ENCODE data around the gene INTU.

The INTU gene

DNA sequence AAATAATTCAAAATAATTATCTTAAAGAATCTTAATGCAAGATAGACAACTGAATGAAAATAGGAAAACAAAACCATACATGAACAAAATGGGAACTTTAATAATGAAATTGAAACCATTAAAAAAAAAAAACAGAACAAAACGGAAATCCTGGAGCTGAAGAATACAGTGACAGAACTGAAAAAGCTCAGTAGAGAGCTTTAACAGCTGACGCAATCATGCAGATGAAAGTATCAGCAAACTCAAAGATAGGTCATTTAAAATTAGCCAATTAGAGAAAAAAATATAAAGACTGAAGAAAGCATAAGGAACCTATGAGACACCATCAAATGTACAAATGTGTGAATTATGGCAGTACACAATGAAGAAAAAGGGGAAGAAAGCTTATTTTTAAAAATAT lies 116.2 kb downstream of the INTU start:
- TF ChIP-seq, protein P1, sequence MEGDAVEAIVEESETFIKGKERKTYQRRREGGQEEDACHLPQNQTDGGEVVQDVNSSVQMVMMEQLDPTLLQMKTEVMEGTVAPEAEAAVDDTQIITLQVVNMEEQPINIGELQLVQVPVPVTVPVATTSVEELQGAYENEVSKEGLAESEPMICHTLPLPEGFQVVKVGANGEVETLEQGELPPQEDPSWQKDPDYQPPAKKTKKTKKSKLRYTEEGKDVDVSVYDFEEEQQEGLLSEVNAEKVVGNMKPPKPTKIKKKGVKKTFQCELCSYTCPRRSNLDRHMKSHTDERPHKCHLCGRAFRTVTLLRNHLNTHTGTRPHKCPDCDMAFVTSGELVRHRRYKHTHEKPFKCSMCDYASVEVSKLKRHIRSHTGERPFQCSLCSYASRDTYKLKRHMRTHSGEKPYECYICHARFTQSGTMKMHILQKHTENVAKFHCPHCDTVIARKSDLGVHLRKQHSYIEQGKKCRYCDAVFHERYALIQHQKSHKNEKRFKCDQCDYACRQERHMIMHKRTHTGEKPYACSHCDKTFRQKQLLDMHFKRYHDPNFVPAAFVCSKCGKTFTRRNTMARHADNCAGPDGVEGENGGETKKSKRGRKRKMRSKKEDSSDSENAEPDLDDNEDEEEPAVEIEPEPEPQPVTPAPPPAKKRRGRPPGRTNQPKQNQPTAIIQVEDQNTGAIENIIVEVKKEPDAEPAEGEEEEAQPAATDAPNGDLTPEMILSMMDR (conservative IDR thresholded peaks at IDR 0.05), result no peak
- no peak for TF ChIP-seq ZFX (IDR thresholded peaks at IDR 0.05)
- no peak overlapping the region for H3K27ac ChIP-seq

- no peak overlapping the region for H3K27ac ChIP-seq
- TF ChIP-seq, protein P1 (conservative IDR thresholded peaks at IDR 0.05), result no peak
- TF ChIP-seq ZFX (IDR thresholded peaks at IDR 0.05), result no peak
Measured at GRCh38 chr4:127756906-127757305, 124.1 kb downstream of the INTU start.

- TF ChIP-seq ZFX (IDR thresholded peaks at IDR 0.05), result no peak
- TF ChIP-seq, protein P1 (conservative IDR thresholded peaks at IDR 0.05), result no peak
- no peak overlapping the region for H3K27ac ChIP-seq
Measured at GRCh38 chr4:127759228-127759820, 126.6 kb downstream of the INTU start.

DNA sequence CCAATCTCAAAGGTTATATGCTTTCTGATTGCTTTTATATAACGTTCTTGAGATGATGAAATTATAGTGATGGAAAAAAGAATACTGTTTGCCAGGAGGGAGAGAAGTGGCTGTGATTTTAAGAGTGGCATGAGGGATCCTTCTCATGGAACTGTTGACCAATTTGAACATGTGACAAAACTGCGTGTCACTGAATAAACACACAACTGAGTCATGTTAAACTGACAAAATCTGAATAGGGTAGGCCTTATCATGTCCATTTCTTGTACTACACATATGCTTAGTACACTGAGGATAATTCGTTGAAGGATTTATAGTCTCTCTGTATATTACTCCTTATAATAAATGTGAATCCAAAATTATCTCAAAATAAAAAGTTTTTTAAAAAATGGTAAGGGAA lies 127.1 kb downstream of the INTU start:
- H3K27ac ChIP-seq, result no peak overlapping the region
- TF ChIP-seq ZFX (IDR thresholded peaks at IDR 0.05), result no peak
- TF ChIP-seq, protein P1 (conservative IDR thresholded peaks at IDR 0.05), result no peak

GRCh38 chr4:127771535-127772275 lies 138.9 kb downstream of the INTU start:
- no peak for TF ChIP-seq ZFX (IDR thresholded peaks at IDR 0.05)
- TF ChIP-seq, protein P1 (conservative IDR thresholded peaks at IDR 0.05), result no peak
- H3K27ac ChIP-seq, result no peak overlapping the region

DNA sequence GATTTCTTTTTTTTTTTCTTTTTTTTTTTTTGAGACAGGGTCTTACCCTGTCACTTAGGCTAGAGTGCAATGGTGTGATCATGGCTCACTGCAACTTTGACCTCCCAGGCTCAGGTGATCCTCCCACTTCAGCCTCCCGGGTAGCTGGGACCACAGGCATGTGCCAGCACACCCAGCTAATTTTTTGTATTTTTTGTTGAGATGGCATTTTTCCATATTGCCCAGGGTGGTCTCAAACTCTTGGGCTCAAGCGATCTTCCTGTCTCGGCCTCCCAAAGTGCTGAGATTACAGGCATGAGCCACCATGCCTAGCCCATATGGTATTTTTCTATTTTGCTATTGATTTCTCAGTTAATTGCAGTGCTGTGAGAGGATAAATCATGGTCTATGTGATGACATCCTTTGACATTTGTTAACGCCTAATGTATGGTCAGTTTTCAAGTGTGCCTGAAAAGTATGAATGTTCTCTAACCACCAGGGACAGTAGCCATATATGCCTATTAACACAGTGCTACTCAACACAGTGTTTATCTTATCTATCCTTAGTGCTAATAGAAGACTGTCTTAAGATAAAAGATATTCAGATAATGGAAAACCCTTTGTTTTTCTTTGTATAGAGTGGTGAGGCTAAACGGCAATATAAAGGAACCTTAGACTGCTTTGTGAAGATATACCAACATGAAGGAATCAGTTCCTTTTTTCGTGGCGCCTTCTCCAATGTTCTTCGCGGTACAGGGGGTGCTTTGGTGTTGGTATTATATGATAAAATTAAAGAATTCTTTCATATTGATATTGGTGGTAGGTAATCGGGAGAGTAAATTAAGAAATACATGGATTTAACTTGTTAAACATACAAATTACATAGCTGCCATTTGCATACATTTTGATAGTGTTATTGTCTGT lies 140.3 kb downstream of the INTU start:
- no peak for TF ChIP-seq ZFX (IDR thresholded peaks at IDR 0.05)
- TF ChIP-seq, protein P1 (conservative IDR thresholded peaks at IDR 0.05), result no peak; the same call in 1 of the 2 replicates
- H3K27ac ChIP-seq, result no peak overlapping the region

Measured in C4-2B (cell line).